ENCODE results near the gene LRRC26. TPM values are rescaled to one million over a fixed set of nuclear protein-coding genes. Genes with fewer than 3 reads are reported as not detected.

The LRRC26 gene
- total and polyA plus RNA-seq, 2 of the 13 experiments (the other 11 are each of a cell fraction or from before 2014, with no cell fraction given), result not detected

- no peak for TF ChIP-seq AHR (CRISPR knock-in tag; IDR thresholded peaks at IDR 0.05)
- TF ChIP-seq ZBTB42 (CRISPR knock-in tag; IDR thresholded peaks at IDR 0.05), result no peak
- peak; percentile 77; the same call in 1 of the 2 replicates for TF ChIP-seq ISL2 (CRISPR knock-in tag; IDR thresholded peaks at IDR 0.05)
- TF ChIP-seq, protein P1, sequence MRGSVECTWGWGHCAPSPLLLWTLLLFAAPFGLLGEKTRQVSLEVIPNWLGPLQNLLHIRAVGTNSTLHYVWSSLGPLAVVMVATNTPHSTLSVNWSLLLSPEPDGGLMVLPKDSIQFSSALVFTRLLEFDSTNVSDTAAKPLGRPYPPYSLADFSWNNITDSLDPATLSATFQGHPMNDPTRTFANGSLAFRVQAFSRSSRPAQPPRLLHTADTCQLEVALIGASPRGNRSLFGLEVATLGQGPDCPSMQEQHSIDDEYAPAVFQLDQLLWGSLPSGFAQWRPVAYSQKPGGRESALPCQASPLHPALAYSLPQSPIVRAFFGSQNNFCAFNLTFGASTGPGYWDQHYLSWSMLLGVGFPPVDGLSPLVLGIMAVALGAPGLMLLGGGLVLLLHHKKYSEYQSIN (CRISPR knock-in tag; IDR thresholded peaks at IDR 0.05; ENCODE audit: borderline replicate concordance), result no peak
- TF ChIP-seq MXD4 (CRISPR knock-in tag; IDR thresholded peaks at IDR 0.05), result peak; percentile 87
- TF ChIP-seq NR2F2 (IDR thresholded peaks at IDR 0.05; ENCODE audit: borderline replicate concordance, low read depth), result peak; percentile 8; the same call in 1 of the 2 replicates
- TF ChIP-seq, protein P2, sequence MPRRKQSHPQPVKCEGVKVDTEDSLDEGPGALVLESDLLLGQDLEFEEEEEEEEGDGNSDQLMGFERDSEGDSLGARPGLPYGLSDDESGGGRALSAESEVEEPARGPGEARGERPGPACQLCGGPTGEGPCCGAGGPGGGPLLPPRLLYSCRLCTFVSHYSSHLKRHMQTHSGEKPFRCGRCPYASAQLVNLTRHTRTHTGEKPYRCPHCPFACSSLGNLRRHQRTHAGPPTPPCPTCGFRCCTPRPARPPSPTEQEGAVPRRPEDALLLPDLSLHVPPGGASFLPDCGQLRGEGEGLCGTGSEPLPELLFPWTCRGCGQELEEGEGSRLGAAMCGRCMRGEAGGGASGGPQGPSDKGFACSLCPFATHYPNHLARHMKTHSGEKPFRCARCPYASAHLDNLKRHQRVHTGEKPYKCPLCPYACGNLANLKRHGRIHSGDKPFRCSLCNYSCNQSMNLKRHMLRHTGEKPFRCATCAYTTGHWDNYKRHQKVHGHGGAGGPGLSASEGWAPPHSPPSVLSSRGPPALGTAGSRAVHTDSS (CRISPR knock-in tag; conservative IDR thresholded peaks at IDR 0.05), result peak; percentile 87; the same call in 1 of the 2 replicates
- peak; percentile 93 for TF ChIP-seq ZFX (CRISPR knock-in tag; IDR thresholded peaks at IDR 0.05; ENCODE audit: low read depth)
- TF ChIP-seq, protein P3, sequence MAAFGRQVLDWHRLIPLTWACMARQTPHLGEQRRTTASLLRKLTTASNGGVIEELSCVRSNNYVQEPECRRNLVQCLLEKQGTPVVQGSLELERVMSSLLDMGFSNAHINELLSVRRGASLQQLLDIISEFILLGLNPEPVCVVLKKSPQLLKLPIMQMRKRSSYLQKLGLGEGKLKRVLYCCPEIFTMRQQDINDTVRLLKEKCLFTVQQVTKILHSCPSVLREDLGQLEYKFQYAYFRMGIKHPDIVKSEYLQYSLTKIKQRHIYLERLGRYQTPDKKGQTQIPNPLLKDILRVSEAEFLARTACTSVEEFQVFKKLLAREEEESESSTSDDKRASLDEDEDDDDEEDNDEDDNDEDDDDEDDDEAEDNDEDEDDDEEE (CRISPR knock-in tag; IDR thresholded peaks at IDR 0.05), result peak; percentile 68; the same call in 1 of the 2 replicates
- TF ChIP-seq ZNF883 (CRISPR knock-in tag; IDR thresholded peaks at IDR 0.05; ENCODE audit: not compliant biosample characterization), result no peak
- TF ChIP-seq ZNF263 (CRISPR knock-in tag; IDR thresholded peaks at IDR 0.05), result peak; percentile 98
- no peak for TF ChIP-seq KLF6 (CRISPR knock-in tag; IDR thresholded peaks at IDR 0.05)
- no peak; the same call in 1 of the 2 replicates for TF ChIP-seq ZMAT3 (CRISPR knock-in tag; conservative IDR thresholded peaks at IDR 0.05)
- peak; percentile 90 for TF ChIP-seq UBTF (CRISPR knock-in tag; IDR thresholded peaks at IDR 0.05)
- no peak for TF ChIP-seq ZNF12 (CRISPR knock-in tag; IDR thresholded peaks at IDR 0.05)
- no peak for TF ChIP-seq ZNF354B (CRISPR knock-in tag; IDR thresholded peaks at IDR 0.05)
- TF ChIP-seq THAP9 (CRISPR knock-in tag; IDR thresholded peaks at IDR 0.05; ENCODE audit: borderline replicate concordance), result peak; percentile 77
- no peak for TF ChIP-seq DNMT3B (CRISPR knock-in tag; conservative IDR thresholded peaks at IDR 0.05)
- TF ChIP-seq MEF2D (CRISPR knock-in tag; IDR thresholded peaks at IDR 0.05), result no peak
- 0 out of 2 replicates have a peak, but pooled peaks have one; percentile 83 for TF ChIP-seq CENPT (CRISPR knock-in tag; IDR thresholded peaks at IDR 0.05; ENCODE audit: low read depth)
- no peak for TF ChIP-seq ZNF674 (CRISPR knock-in tag; IDR thresholded peaks at IDR 0.05; ENCODE audit: low read depth)
These were observed 18.8 kb upstream of the LRRC26 start, which contains the start of the genes ANAPC2 and SSNA1 (continued) for GRCh38 chr9:137188490-137189296.

Measured in HepG2 (cell line).